Measurements from ENCODE around the gene CADPS2. TPM values are rescaled to one million over a fixed set of nuclear protein-coding genes. Genes with fewer than 3 reads are reported as not detected.
"Not testable (repeated sequence)": the region's sequence is repeated elsewhere in the genome, so short reads cannot be mapped to it uniquely, and the experiment has no call there.

CADPS2 gene
- total RNA-seq, 2 experiments from 2014 or later = not detected

DNA sequence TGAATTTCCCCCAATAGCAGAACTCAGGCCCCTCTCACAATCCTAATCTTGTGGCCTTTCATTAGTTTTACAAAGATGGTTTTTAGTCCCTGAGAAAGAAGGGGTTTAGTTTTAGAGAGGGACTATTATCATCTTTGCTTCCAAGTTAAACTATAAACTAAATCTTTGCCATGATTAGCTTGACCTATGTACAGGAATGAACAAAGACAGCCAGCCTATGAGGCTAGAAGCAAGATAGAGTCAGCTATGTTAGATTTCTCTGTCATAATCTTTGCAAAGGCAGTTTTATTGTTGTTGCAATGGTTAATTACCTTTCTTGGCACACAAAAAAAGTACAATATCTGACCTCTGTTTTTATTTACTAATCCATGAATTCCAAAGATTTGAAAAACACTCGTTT, 206.4 kb downstream of the CADPS2 start:
- POLR2A ChIA-PET = no interaction called here
- Mint-ChIP-seq H3K9me3 (peaks cover 3% of the 10 kb centered on the region), H3K4me1 (no peaks in the 10 kb centered on the region), H3K27me3 (no peaks in the 10 kb centered on the region), H3K36me3 (no peaks in the 10 kb centered on the region), H3K27ac (no peak overlapping the region), H3K4me3 (no peak overlapping the region)
- no peak for DNase-seq
- ATAC-seq (ENCODE audit: low read depth) = no peak

DNA sequence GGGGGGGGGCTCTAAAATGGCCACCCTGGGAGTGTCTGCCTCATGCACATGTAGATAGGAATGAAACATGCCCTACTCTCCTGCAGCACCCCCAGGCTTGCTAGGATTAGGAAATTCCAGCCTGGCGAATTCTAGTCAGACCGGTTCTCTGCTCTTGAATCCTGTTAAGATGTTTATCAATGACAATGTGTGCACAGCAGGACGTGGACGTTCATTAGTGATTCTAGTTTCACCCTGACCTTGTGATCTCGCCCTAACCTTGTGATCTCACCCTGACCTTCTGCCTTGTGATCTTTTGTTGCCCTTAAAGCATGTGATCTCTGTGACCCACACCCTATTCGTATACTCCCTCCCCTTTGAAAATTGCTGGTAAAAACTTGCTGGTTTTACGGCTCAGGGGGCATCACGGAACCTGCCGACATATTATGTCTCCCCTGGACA, 207.0 kb downstream of the CADPS2 start:
- ATAC-seq (ENCODE audit: low read depth); H3K4me3 Mint-ChIP-seq; POLR2A ChIA-PET; H3K27ac Mint-ChIP-seq; H3K36me3 Mint-ChIP-seq; H3K9me3 Mint-ChIP-seq; DNase-seq; H3K27me3 Mint-ChIP-seq; H3K4me1 Mint-ChIP-seq: not testable (repeated sequence)

DNA sequence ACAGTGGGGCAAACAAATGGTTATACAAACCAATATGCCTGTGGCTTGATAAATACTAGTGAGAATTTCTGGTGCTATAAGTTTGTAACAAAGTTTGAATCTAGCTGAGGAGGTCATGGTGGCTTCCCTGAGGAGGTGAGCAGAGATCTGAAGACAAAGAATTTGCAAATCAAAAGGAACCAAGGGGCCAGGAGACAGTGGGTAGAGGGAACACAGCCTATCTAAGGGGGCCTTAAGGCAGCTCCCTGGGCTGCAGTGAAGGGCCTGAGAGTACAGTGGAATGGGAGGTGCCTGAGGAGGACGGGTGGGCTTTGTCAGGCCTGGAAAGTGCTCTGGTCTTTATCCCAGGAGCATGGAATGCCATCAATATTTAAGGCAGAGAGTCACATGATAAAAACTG, 209.1 kb downstream of the CADPS2 start:
- Mint-ChIP-seq H3K9me3 (peaks cover 3% of the 10 kb centered on the region), H3K27ac (no peak overlapping the region), H3K4me1 (no peaks in the 10 kb centered on the region), H3K27me3 (no peaks in the 10 kb centered on the region), H3K36me3 (no peaks in the 10 kb centered on the region), H3K4me3 (no peak overlapping the region)
- POLR2A ChIA-PET = no interaction called here
- DNase-seq (no peak), ATAC-seq (ENCODE audit: low read depth) (no peak)

DNA sequence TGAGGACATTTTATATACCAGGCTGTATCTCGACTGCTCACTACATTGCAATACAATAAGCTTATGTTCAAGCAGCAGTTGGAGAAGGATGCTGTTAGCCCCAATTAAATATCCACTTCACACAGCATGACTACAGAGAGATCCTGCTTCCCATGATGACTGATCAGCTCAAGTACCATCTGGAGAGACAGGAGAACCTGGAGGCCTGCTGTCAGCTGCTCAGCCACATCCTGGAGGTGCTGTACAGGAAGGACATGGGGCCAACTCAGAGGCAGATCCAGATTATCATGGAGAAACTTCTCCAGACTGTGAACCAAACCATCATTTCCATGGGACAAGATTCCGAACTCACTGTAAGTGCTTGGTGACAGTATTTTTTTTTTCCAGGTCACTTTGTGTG, 209.8 kb downstream of the CADPS2 start:
- no peaks in the 10 kb centered on the region for H3K36me3 Mint-ChIP-seq

DNA sequence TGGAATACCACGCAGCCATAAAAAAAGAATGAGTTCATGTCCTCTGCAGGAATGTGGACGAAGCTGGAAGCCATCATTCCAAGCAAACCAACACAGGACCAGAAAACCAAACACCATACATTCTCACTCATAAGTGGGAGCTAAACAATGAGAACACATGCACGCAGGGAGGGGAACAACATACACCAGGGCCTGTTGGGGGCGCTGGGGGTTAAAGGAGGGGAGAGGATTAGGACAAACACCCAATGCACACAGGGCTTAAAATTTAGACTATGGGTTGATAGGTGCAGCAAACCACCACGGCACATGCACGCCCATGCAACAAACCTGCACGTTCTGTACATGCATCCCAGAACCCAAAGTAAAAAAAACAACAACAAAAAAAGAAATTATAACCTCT, 210.6 kb downstream of the CADPS2 start:
- Mint-ChIP-seq H3K36me3 (no peaks in the 10 kb centered on the region), H3K27me3 (no peaks in the 10 kb centered on the region), H3K4me1 (no peaks in the 10 kb centered on the region), H3K4me3 (no peak overlapping the region), H3K27ac (no peak overlapping the region), H3K9me3 (peaks cover 3% of the 10 kb centered on the region)
- ATAC-seq (ENCODE audit: low read depth) (no peak), DNase-seq (no peak)
- POLR2A ChIA-PET = no interaction called here

More for the DNA sequence above, 209.8 kb downstream of the CADPS2 start:
- no peak for ATAC-seq (ENCODE audit: low read depth)
- Mint-ChIP-seq H3K27ac (no peak overlapping the region), H3K4me3 (no peak overlapping the region), H3K4me1 (no peaks in the 10 kb centered on the region), H3K27me3 (no peaks in the 10 kb centered on the region), H3K9me3 (peaks cover 3% of the 10 kb centered on the region)
- POLR2A ChIA-PET = no interaction called here
- DNase-seq = no peak

DNA sequence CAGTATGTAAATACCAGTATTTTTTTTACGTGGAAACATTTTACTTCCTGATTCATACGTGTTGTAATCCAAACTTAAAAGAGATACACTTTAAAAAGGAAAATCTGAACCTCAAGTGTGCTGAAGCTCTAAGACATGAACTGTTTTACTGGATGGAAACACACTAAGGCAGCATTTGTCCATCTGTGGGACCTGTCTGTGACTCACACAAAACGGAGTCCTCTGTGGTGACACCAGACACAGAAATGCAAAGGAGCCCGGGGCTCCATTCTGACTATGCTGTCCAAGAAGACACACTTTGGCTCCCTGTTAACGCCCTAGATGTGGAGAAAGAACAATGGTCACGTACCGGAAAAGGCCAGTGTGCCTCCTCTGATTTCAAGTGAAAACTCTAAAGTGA, 211.2 kb downstream of the CADPS2 start:
- POLR2A ChIA-PET = no interaction called here
- Mint-ChIP-seq H3K4me3 (no peak overlapping the region), H3K27ac (no peak overlapping the region), H3K27me3 (no peaks in the 10 kb centered on the region), H3K9me3 (peaks cover 3% of the 10 kb centered on the region), H3K4me1 (no peaks in the 10 kb centered on the region), H3K36me3 (no peaks in the 10 kb centered on the region)
- DNase-seq (no peak), ATAC-seq (ENCODE audit: low read depth) (no peak)

DNA sequence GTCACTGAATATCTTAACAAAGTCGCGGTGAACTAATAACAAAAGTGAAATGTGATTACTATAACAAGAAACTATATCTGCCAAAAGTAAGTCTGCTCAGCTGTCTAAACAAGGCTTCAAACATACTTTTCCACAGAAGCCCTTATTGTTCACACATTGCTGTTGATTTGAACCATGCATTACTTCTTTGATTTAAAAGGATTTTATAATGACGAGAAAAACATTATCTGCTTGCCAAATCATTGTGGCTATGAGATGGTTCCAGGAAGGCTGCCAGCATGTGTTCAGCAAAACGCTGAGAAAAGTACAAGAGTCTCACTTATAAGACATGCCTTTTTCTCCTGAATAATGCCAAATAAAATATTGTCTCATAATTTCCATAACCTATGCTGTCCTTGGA, 211.8 kb downstream of the CADPS2 start:
- ATAC-seq (ENCODE audit: low read depth) = no peak
- no peak overlapping the region for H3K27ac Mint-ChIP-seq
- H3K9me3 Mint-ChIP-seq = peaks cover 3% of the 10 kb centered on the region
- DNase-seq = no peak
- H3K4me3 Mint-ChIP-seq = no peak overlapping the region
- no peaks in the 10 kb centered on the region for H3K4me1 Mint-ChIP-seq
- no peaks in the 10 kb centered on the region for H3K36me3 Mint-ChIP-seq
- POLR2A ChIA-PET = no interaction called here
- H3K27me3 Mint-ChIP-seq = no peaks in the 10 kb centered on the region

DNA sequence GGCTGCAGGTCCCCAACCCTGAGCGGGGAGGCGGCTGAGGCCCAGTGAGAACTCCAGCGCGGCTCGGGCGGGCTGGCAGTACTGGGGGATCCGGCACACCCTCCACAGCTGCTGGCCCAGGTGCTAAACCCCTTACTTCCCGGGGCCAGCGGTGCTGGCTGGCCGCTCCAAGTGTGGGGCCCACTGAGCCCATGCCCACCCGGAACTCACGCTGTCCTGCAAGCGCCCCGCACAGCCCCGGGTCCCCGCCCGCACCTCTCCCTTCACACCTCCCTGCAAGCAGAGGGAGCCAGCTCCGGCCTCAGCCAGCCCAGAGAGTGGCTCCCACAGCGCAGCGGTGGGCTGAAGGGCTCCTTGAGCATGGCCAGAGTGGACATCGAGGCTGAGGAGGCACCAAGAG, 212.3 kb downstream of the CADPS2 start:
- POLR2A ChIA-PET = no interaction called here
- Mint-ChIP-seq H3K36me3 (no peaks in the 10 kb centered on the region), H3K4me3 (no peak overlapping the region), H3K9me3 (peaks cover 3% of the 10 kb centered on the region), H3K27me3 (no peaks in the 10 kb centered on the region), H3K27ac (no peak overlapping the region), H3K4me1 (no peaks in the 10 kb centered on the region)
- DNase-seq (no peak), ATAC-seq (ENCODE audit: low read depth) (no peak)

DNA sequence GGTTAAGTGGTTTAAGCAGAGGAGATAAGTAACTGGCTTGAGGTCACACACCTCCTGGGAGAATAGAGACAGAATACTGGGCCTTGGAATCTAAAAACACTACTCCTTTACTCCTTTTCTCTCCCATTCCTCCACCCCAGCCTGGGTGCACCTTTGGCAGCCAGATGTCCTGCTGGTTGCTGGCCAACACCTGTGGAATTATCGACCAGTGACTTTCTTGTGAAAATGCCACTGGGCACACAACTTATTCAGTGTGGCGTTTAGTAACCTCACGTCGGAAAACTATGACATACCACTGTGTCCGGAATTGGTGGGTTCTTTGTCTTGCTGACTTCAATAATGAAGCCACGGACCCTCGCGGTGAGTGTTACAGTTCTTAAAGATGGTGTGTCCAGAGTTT, 213.7 kb downstream of the CADPS2 start:
- Mint-ChIP-seq H3K9me3 (no peaks in the 10 kb centered on the region), H3K36me3 (no peaks in the 10 kb centered on the region), H3K4me3 (no peak overlapping the region), H3K4me1 (no peaks in the 10 kb centered on the region), H3K27me3 (no peaks in the 10 kb centered on the region), H3K27ac (no peak overlapping the region)
- no peak for ATAC-seq (ENCODE audit: low read depth)
- DNase-seq = no peak
- POLR2A ChIA-PET = no interaction called here

DNA sequence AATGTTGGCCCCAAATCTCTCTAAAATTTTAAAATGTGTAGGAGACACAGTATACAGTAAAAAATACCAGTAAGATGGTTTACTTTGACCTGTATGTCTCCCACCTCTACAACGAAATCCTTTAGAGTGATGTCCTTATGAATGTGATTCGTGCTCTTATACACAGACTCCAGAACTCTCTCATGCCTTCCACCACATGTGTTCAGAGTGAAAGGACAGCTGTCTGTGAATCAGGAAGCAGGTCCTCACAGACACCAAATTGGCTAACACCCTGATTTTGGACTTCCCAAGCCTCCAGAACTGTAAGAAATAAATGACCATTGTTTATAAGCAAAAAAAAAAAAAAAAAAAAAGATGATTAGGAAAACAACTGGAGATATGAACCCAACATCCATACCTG, 222.5 kb downstream of the CADPS2 start:
- POLR2A ChIA-PET = no interaction called here
- H3K9me3 Mint-ChIP-seq = no peaks in the 10 kb centered on the region
- DNase-seq (no peak), ATAC-seq (ENCODE audit: low read depth) (no peak)
- H3K4me1 Mint-ChIP-seq = no peaks in the 10 kb centered on the region
- H3K27ac Mint-ChIP-seq = no peak overlapping the region
- no peaks in the 10 kb centered on the region for H3K27me3 Mint-ChIP-seq
- no peak overlapping the region for H3K4me3 Mint-ChIP-seq
- no peaks in the 10 kb centered on the region for H3K36me3 Mint-ChIP-seq

DNA sequence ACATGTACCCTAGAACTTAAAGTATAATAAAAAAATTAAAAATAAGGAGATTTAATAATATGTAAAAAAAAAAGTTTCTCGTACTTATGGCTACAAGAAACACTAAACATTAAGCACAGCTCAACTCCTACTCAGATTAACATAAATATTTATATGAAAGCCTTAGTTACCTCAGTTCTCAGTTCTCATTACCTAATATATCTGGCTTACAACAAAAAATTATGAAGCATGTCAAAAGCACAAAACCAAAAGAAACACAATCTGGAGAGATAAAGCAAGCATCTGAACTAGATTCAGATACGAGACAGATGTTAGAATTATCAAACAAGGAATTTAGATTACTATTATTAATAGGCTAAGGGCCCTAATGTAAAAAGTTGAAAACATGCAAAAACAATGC, 227.4 kb downstream of the CADPS2 start:
- DNase-seq (no peak), ATAC-seq (ENCODE audit: low read depth) (no peak)
- Mint-ChIP-seq H3K27me3 (no peaks in the 10 kb centered on the region), H3K9me3 (peaks cover 1% of the 10 kb centered on the region), H3K4me3 (no peak overlapping the region), H3K4me1 (no peaks in the 10 kb centered on the region), H3K27ac (no peak overlapping the region), H3K36me3 (no peaks in the 10 kb centered on the region)
- POLR2A ChIA-PET = interaction anchor here (0.6 kb wide), 1 partner anchor 252 kb away, joined by 5 read pairs; no protein-coding TSS in a partner anchor

DNA sequence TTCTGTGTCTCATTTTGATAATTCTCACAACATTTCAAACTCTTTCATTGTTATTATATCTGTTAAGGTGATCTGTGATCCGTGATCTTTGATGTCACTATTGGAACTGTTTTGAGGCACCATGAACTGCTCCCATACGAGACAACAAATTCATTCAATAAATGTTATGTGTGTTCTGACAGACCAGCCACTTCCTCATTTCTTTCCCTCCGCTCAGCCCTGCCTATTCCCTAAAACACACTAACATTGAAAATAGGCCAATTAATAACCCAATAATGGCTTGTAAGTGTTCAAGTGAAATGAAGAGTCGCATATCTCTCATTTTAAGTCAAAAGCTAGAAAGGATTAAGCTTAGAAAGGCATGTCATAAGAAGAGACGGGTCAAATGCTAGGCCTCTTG, 232.6 kb downstream of the CADPS2 start:
- Mint-ChIP-seq H3K27ac (no peak overlapping the region), H3K4me1 (no peaks in the 10 kb centered on the region), H3K36me3 (no peaks in the 10 kb centered on the region), H3K9me3 (peaks cover 1% of the 10 kb centered on the region), H3K4me3 (no peak overlapping the region), H3K27me3 (no peaks in the 10 kb centered on the region)
- ATAC-seq (ENCODE audit: low read depth) (no peak), DNase-seq (no peak)
- POLR2A ChIA-PET = no interaction called here

DNA sequence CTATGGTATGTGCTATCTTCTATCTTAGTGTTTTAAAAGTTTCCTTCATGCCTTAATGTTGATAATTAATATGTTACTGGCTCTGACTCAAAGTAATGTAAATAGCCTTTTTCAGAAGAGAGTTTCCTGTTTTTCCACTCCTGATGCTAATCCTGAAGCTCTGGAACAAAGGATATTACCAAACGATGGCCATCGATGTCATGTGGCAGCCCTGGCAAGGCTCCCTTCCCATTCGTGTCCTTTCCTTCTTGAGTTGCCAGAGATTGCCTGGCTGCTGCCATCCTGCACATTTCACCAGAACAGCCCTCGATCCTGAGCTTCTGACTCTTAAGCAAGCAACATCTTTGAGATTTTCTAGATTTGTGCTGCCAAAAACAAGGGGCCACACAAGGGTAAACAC, 233.4 kb downstream of the CADPS2 start:
- Mint-ChIP-seq H3K36me3 (no peaks in the 10 kb centered on the region), H3K4me3 (no peak overlapping the region), H3K4me1 (no peaks in the 10 kb centered on the region), H3K27me3 (no peaks in the 10 kb centered on the region), H3K9me3 (peaks cover 1% of the 10 kb centered on the region), H3K27ac (no peak overlapping the region)
- POLR2A ChIA-PET = no interaction called here
- no peak for DNase-seq
- no peak for ATAC-seq (ENCODE audit: low read depth)

DNA sequence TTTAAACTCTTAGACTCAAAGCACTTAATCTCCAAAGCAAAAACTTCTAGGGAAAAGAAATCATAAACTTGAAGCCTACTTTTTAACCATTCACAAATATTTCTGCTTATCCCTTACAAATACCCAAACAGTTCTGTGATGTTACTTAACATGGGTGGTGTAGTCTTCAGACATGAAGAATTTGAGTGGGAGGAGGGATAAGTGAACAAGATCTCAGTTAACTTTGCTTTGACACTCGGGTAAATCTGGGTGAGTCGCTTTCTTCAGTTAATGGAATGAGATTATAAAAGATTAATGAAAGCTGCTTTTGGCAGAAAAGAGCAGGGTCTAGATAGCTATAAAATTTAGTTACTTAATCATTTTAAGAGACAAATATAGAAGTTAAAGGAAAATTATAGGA, 234.8 kb downstream of the CADPS2 start:
- no peak for ATAC-seq (ENCODE audit: low read depth)
- peaks cover under 1% of the 10 kb centered on the region for H3K9me3 Mint-ChIP-seq
- no peak overlapping the region for H3K4me3 Mint-ChIP-seq
- DNase-seq = no peak
- no peaks in the 10 kb centered on the region for H3K27me3 Mint-ChIP-seq
- no peaks in the 10 kb centered on the region for H3K4me1 Mint-ChIP-seq
- no peaks in the 10 kb centered on the region for H3K36me3 Mint-ChIP-seq
- H3K27ac Mint-ChIP-seq = no peak overlapping the region
- POLR2A ChIA-PET = no interaction called here

DNA sequence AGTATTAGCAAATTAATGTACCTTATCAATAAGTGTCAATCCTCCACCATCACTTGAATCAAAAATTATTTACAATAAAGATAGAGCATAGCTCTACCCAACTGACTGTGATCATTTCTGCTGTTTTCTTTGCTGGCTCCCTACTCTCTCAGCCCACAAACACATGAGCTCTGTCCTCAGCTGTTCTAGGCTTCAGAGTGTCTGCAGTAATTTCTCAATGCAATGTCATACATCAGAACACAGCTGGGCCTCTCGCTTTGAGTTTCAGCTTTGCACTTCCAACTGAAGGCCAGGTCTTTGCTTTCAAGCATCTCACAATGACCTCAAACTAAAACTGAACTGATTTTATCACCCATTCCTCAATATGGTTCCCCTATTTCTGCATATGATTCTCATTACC, 243.0 kb downstream of the CADPS2 start:
- ATAC-seq (ENCODE audit: low read depth) = no peak
- peaks cover 4% of the 10 kb centered on the region for H3K9me3 Mint-ChIP-seq
- H3K4me3 Mint-ChIP-seq = no peak overlapping the region
- DNase-seq = no peak
- POLR2A ChIA-PET = no interaction called here
- no peaks in the 10 kb centered on the region for H3K4me1 Mint-ChIP-seq
- no peaks in the 10 kb centered on the region for H3K36me3 Mint-ChIP-seq
- H3K27ac Mint-ChIP-seq = no peak overlapping the region
- H3K27me3 Mint-ChIP-seq = no peaks in the 10 kb centered on the region
